Dedifferentiated amniotic fluid mesenchymal stem cell (primary cell): ENCODE data around the gene SMU1.

Experiments used
- DNase-seq: peaks from one replicate; pipeline ENCODE4 v3.0.0-alpha.2; 2016; ENCODE audit errors: extremely low spot score

SMU1 gene

GRCh38 chr9:33046061-33046460, 30.4 kb downstream of the SMU1 start:
- no peak for DNase-seq

GRCh38 chr9:33044677-33045282, 31.7 kb downstream of the SMU1 start:
- no peak for DNase-seq

GRCh38 chr9:33044162-33044673, 32.3 kb downstream of the SMU1 start:
- peak; percentile 82 for DNase-seq

GRCh38 chr9:33043671-33044070, 32.8 kb downstream of the SMU1 start:
- no peak for DNase-seq

DNA sequence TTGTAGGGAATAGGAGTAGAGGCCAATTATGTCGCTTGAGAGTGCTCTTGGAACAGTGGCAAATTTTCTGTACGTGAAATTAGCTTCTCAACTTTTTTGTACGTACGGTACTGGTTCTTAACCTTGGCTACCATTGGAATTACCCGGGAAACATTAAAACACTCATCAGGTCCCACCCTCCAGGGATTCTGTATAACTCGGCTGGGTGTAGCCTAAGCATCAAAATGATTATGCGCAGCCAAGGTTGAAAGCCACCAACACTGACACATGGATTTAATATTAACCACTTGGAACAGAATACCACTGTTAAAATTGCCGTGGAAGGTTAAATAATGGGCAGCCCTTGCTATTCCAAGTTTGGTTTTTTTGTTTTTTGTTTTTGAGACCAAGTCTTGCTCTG, 34.0 kb downstream of the SMU1 start:
- no peak for DNase-seq

- DNase-seq, result no peak
These were observed 34.9 kb downstream of the SMU1 start for GRCh38 chr9:33041432-33042188.

DNA sequence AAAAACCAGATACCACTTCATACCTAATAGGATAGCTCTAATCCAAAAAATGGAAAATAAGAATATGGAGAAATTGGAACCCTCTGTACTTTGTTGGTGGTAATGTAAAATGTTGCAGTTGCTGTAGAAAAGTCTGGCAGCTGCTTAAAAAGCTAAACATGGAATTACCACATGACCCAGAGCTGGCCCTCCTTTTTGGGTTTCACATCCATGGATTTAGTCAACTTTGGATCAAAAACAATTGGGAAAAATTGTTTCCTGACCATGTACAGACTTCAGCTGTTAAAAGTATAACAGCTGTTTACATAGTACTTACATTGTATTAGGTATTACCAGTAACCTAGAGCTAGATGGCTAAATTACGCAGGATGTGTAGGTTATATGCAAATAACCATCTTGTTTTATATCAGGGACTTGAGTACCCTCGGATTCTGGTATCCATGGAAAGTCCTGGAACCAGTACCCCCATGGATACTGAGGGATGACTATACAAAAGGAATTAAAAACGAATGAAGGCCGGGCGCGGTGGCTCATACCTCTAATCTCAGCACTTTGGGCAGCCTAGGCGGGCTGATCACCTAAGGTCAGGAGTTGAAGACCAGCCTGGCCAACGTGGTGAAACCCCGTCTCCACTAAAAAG, 35.6 kb downstream of the SMU1 start:
- DNase-seq, result no peak

DNA sequence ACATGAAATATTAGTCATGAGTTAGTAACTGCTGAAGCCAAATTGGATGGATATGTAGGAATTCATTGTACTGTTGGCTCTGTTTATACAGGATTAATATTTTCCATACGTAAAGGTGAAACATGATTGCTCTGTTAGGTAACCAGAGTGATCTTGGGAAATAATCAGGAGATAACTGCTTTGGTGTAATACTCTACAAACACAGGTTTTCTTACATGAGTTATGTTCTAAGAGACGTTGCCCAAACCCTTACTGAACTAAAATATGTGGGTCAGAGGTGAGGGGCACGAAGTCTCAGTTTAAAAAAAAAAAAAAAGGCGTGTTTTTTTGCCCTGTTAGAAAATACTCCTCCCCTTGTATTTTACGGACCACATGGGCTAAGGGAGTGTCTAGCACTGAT, 43.6 kb downstream of the SMU1 start:
- DNase-seq, result no peak

DNA sequence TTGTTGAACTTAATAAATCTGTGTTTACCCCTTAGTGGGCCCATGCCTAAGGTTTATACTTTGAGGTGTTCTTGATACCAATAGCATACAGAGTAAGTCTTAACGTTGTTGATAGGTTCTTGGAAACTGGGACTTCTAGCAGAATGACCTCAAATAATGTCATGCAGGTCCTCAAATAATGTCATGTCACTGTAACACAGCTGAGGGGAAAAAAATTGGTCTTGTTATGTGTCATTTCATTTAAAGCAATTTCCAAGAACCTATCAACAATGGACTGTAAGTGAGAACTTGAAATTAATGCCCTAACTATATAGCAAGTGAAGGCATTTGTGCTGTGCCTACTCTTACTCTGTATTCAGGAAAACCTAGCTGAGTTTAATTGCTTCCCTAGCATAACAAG, 44.2 kb downstream of the SMU1 start:
- no peak for DNase-seq

DNA sequence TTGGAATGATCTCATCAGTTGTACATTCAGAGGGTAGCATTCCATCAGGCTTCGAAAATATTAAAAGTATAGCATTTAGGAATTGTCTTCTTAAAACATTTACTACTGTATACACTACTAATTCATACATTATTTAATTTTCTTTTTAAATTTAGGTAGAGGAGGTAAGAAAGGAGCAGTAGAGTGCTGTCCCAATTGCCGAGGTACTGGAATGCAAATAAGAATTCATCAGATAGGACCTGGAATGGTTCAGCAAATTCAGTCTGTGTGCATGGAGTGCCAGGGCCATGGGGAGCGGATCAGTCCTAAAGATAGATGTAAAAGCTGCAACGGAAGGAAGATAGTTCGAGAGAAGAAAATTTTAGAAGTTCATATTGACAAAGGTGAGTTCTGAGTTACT, 46.2 kb downstream of the SMU1 start:
- no peak for DNase-seq

- no peak for DNase-seq
These were observed 47.2 kb downstream of the SMU1 start for GRCh38 chr9:33029231-33029786.

DNA sequence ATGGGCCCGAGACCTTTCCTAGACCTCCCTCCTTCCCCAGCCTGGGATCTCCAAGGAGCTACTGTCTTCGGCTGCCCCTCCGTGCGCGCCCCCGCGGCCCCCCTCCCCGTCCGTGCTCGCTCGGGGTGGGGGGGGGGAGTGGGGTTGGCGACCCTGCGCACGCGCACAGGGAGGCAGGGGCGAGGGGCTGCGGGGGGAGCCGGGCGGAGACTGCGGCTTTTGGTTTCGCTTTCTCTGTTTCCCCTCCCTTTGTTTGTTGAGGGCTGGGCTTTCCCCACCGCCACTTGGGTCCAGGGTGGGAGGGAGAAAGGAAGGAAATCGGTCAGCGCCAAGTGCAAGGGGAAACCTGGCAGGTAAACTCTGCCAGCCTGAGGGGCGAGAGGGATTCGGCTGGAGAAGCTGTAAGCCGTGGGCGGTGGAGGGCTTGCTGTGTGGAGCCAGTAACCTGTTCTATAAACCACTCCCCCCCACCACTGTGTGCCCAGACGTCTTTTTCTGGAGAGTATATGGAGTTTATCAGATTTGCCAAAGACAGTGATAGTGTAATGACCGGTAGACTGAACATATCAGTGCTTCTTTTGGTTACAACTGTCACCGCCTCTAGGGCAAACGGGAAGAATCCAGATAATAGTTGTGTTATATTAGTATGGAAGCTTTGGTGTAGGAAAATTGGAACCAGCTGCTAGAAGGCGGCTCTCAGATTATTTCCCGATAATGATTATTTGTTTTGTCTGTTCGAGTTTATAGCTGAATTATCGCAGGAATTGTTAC, 50.7 kb downstream of the SMU1 start:
- DNase-seq, result no peak

- peak; percentile 91 for DNase-seq
These were observed 51.4 kb downstream of the SMU1 start, which contains the start of gene DNAJA1 for GRCh38 chr9:33024966-33025571. TSS of gene DNAJA1 (plus strand) at chr9:33025273. CDS start at chr9:33026485, 1,212 bp downstream.

GRCh38 chr9:33024126-33024965, 52.1 kb downstream of the SMU1 start:
- DNase-seq, result no peak

GRCh38 chr9:33023661-33024060, 52.8 kb downstream of the SMU1 start:
- DNase-seq, result no peak

- no peak for DNase-seq
These were observed 53.7 kb downstream of the SMU1 start for GRCh38 chr9:33022755-33023154.

DNA sequence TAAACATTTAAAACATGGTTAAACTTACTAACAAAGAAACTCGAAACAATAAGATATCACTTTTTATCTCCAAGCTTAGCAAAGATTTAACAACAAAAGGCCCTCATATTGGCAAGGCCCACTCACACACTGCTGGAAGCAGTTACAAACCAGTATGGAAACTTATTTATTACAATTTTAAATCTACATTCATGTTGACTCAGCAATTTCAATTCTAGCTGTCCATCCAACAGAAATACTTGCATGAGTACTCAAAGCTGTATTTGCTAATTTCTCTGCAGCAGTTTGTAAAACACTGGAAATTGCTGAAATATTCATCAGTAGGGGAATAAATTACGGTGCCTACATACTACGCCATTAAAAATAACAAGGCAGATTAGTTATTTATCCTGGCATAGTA, 54.2 kb downstream of the SMU1 start:
- no peak for DNase-seq

DNA sequence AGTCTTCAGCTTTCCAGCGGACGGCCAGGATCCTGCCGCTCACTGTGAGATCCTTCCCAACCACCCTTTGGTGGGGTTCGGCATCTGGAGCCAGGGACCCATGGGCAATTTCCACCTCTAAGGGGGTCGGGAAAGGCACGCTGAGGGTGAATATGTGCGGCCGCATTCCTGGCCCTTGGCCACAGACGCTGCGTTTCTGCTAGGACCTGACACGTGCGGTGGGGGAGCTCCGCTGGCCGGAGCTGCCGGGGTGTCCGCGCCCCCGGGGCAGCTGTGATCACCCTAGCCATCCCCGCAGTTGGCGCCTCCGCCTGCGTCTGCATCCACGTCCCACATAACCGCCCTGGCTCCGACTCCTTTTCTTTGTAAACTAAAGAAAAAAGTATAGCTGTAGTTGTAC, 56.7 kb downstream of the SMU1 start:
- no peak for DNase-seq

DNA sequence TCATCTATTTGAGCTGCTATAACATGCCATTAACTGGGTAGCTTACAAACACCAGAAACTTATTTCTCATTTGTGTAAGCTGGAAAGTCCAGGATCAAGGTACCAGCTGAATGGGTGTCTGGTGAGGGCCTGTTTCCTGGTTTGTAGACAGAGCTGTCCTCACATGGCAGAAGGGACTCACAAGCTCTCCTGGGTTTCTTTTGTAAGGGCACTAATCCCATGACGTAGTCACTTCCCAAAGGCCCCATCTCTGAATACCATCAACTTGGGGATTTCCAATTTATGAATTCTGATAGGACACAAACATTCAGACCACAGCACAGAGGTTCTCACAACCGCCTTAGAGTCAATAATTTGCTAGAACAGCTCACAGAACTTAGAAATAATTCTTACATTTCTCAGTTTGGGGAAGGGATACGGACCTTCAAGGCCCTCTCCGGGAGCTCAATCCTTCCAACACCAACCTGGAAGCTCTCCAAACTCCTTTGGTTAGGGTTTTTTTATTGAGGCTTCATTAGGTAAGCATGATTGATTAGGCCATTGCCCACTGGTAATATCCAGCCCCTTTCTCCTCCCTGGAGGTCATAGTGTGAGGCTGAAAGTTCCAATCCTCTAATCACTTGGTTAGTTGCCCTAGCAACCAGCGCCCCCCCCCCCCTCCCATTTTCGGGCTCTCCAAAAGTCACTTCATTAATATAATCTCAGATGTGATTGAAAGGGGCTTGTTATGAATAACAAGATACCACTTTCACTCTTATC, 59.0 kb downstream of the SMU1 start:
- no peak for DNase-seq

DNA sequence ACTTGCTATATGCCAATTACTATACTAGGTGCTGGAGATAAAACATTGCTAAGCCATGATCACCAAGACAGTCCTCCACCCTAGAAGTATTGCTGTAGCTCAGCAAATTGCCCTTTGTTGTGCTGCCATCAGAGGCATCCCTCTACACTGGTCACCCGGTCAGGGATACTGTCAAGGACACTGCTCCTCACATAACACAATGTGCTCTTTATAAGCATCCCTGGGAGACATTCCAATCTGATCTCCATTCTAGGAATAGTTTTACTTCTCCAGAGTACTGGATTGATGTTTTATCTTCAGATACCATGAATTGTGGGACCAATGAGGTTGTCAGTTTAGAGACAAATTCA, 61.8 kb downstream of the SMU1 start:
- no peak for DNase-seq
